ENCODE measurements around the gene DEPDC5. TPM values are rescaled to one million over a fixed set of nuclear protein-coding genes. Genes with fewer than 3 reads are reported as not detected.

Gene DEPDC5
- total and polyA plus RNA-seq, 10 of the 15 experiments (the other 5 are each of a cell fraction or from before 2014, with no cell fraction given): 3.0 to 38.9 (median 22.8) TPM

GRCh38 chr22:31905356-31905755, 151.5 kb downstream of the DEPDC5 start:
- Histone ChIP-seq H3K4me3 (no peak overlapping the region), H3K4me1 (ENCODE audit: control insufficient read depth, insufficient read depth, low read length) (no peaks in the 10 kb centered on the region), H4K20me1 (ENCODE audit: control insufficient read depth, insufficient read depth) (no peaks in the 10 kb centered on the region), H2AFZ (ENCODE audit: control insufficient read depth, low read depth, low read length) (no peak overlapping the region), H3K79me2 (ENCODE audit: control insufficient read depth, insufficient read depth, low read length) (no peaks in the 10 kb centered on the region), H3K27me3 (replicated peaks in 1 of 2; ENCODE audit: control insufficient read depth in 2 of 2, insufficient read depth in 2 of 2, low read length in 1 of 2) (no peaks in the 10 kb centered on the region), H3K36me3 (ENCODE audit: control insufficient read depth in 2 of 2, insufficient read depth in 2 of 2, low read length in 1 of 2) (peaks cover 3 to 12% of the 10 kb centered on the region in 2 experiments; a peak in 3 of 4 replicates), H3K9ac (ENCODE audit: control insufficient read depth, insufficient read depth, low read length) (no peak overlapping the region), H3K4me2 (ENCODE audit: control insufficient read depth, insufficient read depth) (no peak overlapping the region), H3K27ac (ENCODE audit: control insufficient read depth, insufficient read depth) (no peak overlapping the region), H3K9me3 (replicated peaks; ENCODE audit: control insufficient read depth, insufficient read depth, low read length) (no peaks in the 10 kb centered on the region)
- FAIRE-seq (no peak), ATAC-seq (no peak), DNase-seq (ENCODE audit: low read depth, low spot score) (no peak)
- ChIA-PET SMC1A (ENCODE audit: uncharacterized antibody, unreplicated experiment) (no interaction called here), CTCF (no interaction called here), POLR2A (no interaction called here), RAD21 (ENCODE audit: unreplicated experiment) (no interaction called here)
- BruUV-seq (replicated peaks): no TSS peak
- WGBS (ENCODE audit: insufficient coverage, insufficient replicate concordance, low lambda C conversion rate, missing lambda C conversion rate): 96% methylated on average over 10 of the region's 10 CpGs
- no peak for TF ChIP-seq HDGF (IDR thresholded peaks at IDR 0.05)
- TF ChIP-seq STAT1 (conservative IDR thresholded peaks at IDR 0.05): no peak
- TF ChIP-seq BCL11A (IDR thresholded peaks at IDR 0.05; ENCODE audit: low read depth, low read length): no peak
- TF ChIP-seq, protein P1, sequence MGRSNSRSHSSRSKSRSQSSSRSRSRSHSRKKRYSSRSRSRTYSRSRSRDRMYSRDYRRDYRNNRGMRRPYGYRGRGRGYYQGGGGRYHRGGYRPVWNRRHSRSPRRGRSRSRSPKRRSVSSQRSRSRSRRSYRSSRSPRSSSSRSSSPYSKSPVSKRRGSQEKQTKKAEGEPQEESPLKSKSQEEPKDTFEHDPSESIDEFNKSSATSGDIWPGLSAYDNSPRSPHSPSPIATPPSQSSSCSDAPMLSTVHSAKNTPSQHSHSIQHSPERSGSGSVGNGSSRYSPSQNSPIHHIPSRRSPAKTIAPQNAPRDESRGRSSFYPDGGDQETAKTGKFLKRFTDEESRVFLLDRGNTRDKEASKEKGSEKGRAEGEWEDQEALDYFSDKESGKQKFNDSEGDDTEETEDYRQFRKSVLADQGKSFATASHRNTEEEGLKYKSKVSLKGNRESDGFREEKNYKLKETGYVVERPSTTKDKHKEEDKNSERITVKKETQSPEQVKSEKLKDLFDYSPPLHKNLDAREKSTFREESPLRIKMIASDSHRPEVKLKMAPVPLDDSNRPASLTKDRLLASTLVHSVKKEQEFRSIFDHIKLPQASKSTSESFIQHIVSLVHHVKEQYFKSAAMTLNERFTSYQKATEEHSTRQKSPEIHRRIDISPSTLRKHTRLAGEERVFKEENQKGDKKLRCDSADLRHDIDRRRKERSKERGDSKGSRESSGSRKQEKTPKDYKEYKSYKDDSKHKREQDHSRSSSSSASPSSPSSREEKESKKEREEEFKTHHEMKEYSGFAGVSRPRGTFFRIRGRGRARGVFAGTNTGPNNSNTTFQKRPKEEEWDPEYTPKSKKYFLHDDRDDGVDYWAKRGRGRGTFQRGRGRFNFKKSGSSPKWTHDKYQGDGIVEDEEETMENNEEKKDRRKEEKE (IDR thresholded peaks at IDR 0.05): no peak
- intact Hi-C loops (cut with micrococcal nuclease; ENCODE audit: unreplicated experiment) (no loop called here), in situ Hi-C loops (cut with MboI) (no loop called here)

DNA sequence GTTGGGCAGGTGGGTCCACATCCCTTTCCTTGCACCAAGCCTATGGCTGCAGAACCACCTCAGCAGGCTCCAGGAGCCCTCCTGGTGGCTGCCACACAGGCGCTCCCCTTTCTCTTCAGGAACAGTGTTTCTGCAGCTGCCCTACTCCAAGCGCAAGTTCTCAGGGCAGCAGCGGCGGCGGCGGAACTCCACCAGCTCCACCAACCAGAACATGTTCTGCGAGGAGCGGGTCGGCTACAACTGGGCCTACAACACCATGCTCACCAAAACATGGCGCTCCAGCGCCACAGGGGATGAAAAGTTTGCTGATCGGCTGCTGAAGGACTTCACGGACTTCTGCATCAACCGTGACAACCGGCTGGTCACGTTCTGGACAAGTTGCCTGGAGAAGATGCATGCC, 152.3 kb downstream of the DEPDC5 start:
- BruUV-seq (replicated peaks): no TSS peak
- ChIA-PET RAD21 (ENCODE audit: unreplicated experiment) (no interaction called here), POLR2A (no interaction called here), CTCF (no interaction called here), SMC1A (ENCODE audit: uncharacterized antibody, unreplicated experiment) (no interaction called here)
- no peak for DNase-seq (ENCODE audit: low read depth, low spot score)
- no peak overlapping the region for H3K4me3 ChIP-seq
- no peaks in the 10 kb centered on the region for H3K9me3 ChIP-seq (replicated peaks; ENCODE audit: control insufficient read depth, insufficient read depth, low read length)
- intact Hi-C loops (cut with micrococcal nuclease; ENCODE audit: unreplicated experiment) (no loop called here), in situ Hi-C loops (cut with MboI) (no loop called here)
- H4K20me1 ChIP-seq (ENCODE audit: control insufficient read depth, insufficient read depth): no peaks in the 10 kb centered on the region
- no peak for FAIRE-seq
- no peak overlapping the region for H3K9ac ChIP-seq (ENCODE audit: control insufficient read depth, insufficient read depth, low read length)
- H3K79me2 ChIP-seq (ENCODE audit: control insufficient read depth, insufficient read depth, low read length): no peaks in the 10 kb centered on the region
- no peaks in the 10 kb centered on the region for H3K27me3 ChIP-seq (replicated peaks in 1 of 2; ENCODE audit: control insufficient read depth in 2 of 2, insufficient read depth in 2 of 2, low read length in 1 of 2)
- H2AFZ ChIP-seq (ENCODE audit: control insufficient read depth, low read depth, low read length): no peak overlapping the region
- no peaks in the 10 kb centered on the region for H3K4me1 ChIP-seq (ENCODE audit: control insufficient read depth, insufficient read depth, low read length)
- no peak for ATAC-seq
- 97% methylated on average over 16 of the region's 16 CpGs for WGBS (ENCODE audit: insufficient coverage, insufficient replicate concordance, low lambda C conversion rate, missing lambda C conversion rate)
- H3K4me2 ChIP-seq (ENCODE audit: control insufficient read depth, insufficient read depth): no peak overlapping the region
- H3K27ac ChIP-seq (ENCODE audit: control insufficient read depth, insufficient read depth): no peak overlapping the region
- H3K36me3 ChIP-seq (ENCODE audit: control insufficient read depth in 2 of 2, insufficient read depth in 2 of 2, low read length in 1 of 2): peaks cover 3 to 12% of the 10 kb centered on the region in 2 experiments; a peak in 3 of 4 replicates
- TF ChIP-seq CUX1 (IDR thresholded peaks at IDR 0.05; ENCODE audit: insufficient replicate concordance, low read depth, low read length) (no peak), RUNX3 (IDR thresholded peaks at IDR 0.05; ENCODE audit: low read length) (no peak), MYB (IDR thresholded peaks at IDR 0.05; ENCODE audit: borderline replicate concordance, low read depth, low read length) (no peak), ZBED1 (IDR thresholded peaks at IDR 0.05; ENCODE audit: borderline replicate concordance) (no peak), SRF (IDR thresholded peaks at IDR 0.05; ENCODE audit: low read depth in 2 of 2, low read length in 2 of 2) (no peak), ASH2L (IDR thresholded peaks at IDR 0.05; ENCODE audit: borderline replicate concordance, low read depth) (no peak), CREM (IDR thresholded peaks at IDR 0.05; ENCODE audit: low read depth) (no peak)
